Stimulated activated CD4-positive, alpha-beta T cell treated with anti-CD3 and anti-CD28 coated beads, Interleukin-2, amount 100 ng/mL, for 48 hours (primary cell): ENCODE measurements around the gene MYOG.

Source experiments
- DNase-seq, 2 donors: peaks; one replicate each; pipeline ENCODE4 v3.0.0-alpha.2; 2020

The MYOG gene

DNA sequence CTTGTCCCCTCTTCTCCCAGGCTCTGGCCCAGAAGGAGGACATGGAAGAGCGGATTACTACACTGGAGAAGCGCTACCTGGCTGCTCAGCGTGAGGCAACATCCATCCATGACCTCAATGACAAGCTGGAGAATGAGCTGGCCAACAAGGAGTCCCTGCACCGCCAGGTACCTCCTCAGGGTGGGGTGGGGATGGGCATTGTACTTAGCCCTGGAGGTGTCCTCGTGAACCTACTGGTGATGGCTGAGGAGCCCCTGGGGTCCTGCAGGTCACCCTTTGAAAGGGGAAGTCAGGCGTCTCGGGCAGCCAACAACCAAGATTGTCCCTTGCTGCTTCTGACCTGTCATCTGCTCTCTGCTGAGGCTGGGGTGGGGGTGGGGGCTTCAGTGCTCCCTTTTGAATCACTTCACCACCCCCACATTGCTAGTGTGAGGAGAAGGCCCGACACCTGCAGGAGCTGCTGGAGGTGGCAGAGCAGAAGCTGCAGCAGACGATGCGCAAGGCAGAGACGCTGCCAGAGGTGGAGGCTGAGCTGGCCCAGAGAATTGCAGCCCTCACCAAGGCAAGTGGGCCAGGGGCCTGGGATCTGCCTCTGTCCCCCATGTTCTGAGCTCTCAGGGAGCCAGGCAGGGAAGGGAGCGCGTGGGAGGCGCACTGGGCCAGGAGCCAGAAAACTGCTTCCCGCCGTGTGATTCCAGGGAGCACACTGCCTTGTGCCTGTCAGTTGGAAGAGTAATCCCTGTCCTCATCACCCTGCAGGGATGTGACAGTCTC is 39.8 kb downstream of the MYOG start:
- no peak for DNase-seq

- no peak for DNase-seq
Observed at GRCh38 chr1:203045336-203045735, 40.5 kb downstream of the MYOG start.

DNA sequence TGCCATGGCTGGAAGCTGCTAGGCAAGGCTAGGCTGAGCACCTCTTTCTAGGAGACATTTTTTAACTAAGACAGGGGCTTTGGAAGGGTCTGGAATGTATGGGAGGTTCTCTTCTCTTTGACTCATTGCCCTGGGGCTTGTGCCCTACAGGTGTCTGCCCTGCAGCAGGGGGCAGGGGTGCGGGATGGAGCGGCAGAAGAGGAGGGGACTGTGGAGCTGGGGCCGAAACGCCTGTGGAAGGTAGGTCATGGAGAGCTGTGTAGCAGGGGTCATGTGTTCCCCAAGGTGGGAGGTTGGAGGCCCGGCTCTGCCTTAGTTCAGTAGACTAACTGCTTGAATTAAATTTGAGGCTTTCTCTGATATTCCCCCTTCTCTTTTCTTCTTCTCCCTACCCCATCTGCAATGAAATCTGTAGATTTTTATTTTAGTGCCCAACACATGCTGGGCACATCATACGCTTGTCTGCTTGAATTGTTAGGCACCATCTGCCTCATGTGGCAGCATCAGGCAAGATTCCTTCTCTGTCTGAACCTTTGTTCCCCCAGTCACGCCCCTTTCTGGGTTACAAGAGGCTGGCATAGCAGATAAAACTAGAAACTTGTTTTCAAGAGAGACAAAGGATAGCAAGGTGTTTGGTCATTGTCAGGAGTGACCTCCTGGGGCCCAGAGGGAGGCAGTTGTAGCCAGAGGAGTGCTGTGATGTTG is 41.1 kb downstream of the MYOG start:
- no peak for DNase-seq

DNA sequence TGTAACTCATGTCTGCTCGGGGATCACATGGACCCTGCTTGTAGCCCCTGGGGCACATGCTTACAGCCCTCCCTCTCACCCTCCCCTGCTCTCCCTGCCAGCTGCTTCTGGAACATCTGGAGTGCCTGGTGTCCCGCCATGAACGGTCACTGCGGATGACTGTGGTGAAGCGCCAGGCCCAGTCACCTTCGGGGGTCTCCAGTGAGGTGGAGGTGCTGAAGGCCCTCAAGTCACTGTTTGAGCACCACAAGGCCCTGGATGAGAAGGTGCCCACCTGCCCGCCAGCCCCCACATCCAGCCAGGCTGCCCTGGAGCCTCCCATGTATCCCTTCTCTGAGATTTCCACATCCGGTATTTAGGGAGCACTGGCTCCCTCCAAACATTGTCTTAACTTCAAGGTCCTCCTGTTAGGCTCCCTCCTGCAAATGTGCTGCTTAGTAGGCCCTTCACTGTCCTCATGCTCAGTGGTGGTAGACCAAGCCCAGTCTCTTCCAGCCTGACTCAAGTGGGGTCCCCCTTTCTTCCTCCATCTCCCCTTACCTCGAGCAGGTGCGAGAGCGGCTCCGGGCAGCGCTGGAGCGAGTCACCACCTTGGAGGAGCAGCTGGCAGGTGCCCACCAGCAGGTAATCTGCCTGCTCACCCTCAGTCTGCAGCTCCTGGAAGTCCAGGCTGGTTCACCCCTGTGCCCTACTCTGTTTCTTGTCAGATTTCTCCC is 41.8 kb downstream of the MYOG start:
- DNase-seq, result no peak

GRCh38 chr1:203041351-203041932 is 44.4 kb downstream of the MYOG start:
- no peak for DNase-seq

- DNase-seq, result no peak
Observed at GRCh38 chr1:203040513-203041275, 45.1 kb downstream of the MYOG start.

DNA sequence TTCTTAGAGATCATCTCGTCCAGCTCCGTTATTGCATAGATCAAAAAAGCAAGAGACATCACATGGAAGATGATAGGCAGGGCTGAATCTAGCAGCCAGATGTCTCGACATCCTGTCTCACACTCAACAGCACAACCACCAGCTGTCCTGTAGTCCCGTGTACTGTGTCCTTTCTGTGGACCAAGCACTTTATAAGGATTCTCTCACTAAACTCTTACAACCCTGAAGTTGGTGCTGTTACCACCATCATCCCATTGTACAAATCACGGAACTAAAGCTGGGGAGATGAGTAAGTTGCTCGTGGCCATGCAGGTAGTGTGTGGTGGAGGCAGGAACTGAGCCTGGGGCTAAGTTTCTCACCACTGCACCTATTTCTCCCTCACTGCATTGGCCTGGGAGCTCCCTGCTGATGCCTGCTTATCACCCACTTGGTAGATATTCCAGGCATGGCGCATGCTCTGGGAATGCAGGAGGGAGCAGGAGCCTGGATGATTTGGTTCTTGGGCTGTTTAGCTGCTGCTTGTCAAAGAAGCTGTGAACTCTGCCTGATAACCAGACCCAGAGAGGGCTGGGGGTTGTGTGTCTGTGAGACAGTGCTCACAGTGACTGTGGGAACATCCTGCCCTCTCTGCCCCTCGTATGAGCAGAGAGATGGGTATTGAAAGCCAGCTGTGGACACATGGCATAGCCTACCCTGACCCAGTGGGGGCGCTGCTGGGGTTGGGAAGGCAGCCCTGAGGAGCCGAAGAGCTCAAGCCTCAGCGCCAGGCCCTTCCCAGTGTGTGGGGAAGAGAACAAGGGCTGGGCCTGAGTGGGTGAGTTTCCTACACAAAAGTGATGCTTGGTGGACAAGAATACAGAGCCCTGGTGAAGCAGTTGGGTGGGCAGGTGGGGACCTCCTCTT is 46.0 kb downstream of the MYOG start:
- DNase-seq, result no peak

DNA sequence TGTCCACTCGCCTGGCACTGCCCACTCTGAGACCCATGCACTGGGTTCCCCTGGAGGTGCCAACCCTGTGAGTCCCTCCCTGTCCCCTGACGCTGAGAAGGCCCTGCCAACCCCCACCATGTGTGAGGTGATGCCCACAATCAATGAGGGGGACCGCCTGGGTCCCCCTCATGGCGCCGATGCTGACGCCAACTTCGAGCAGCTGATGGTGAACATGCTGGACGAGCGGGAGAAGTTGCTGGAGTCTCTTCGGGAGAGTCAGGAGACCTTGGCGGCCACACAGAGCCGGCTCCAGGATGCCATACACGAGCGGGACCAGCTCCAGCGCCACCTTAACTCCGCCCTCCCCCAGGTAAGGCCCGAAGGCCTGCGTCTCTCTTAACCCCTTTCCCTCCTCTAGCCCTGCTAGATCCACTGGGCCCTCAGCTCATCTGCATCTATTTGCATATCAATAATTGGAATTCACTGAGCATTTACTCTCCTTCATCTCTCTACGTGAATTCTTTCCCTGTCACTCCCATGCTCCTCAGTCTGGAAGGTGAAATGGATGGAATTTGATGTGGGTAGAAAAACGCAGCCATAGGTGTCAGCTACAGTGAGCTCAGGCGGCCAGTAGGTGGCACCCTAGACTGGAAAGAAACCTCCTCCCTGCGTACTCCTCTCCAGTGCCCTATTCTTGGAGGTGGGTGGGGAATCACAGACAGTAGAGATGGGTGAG is 46.8 kb downstream of the MYOG start:
- peak; percentile 51 to 56 for DNase-seq

DNA sequence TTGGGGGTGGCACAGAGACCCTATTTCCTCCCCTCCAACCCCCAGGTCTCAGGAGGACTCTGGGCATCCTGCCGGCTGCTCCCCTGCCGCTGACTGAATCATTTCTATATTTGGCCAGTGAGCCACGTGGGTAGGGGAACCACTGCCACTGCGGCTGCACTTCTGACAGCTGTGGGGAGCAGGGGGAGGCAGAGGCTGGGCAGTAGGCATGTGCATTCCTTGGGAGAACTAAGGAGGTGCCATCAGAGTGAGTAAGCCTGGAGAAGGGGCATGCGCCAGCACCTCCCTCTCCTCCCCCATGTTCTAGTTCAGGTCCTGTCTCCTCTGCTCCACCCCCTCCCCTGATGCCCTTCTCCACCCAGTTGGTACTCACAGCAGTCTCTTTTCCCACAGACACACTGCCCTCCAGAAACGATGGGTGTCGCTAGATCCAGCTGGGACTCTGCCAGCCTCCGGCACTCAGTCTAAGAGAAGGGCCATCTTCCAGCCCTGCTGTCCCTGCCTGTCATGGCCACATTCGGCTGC is 47.5 kb downstream of the MYOG start:
- DNase-seq, result no peak

DNA sequence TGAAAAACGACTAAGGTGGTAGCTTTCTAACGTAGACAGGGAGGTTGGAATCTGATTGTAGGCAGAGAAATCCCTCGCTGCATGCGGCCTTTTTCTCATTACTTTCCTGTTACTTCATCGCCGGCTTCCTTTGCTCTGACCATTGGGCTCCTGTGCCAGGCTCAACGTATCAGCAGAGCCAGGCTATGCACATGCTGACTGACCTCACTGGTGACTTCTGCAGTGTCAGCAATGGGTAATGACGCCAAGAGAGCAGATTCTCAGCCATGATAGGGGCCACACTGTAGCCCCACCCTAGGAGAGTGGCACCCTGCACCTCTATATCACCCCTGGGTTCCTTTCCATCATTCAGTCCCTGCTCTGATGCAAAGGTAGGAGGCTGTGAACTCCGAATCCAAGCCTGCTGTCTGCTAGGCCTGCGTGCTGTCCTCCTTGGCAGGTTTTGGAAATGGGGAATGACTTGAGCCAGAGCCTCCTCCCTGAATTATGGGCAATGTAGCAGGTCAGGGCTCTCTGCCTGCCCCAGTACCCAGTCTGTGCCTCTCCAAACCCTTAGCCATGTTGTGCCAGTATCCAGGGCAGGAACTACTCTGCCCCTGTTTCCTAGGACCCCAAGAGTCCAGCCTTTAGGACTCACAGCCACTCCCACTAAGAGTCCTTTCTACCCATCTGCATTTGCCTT is 48.2 kb downstream of the MYOG start:
- DNase-seq, result no peak

GRCh38 chr1:203036537-203036936 is 49.3 kb downstream of the MYOG start:
- DNase-seq, result no peak

GRCh38 chr1:203036135-203036534 is 49.7 kb downstream of the MYOG start:
- DNase-seq, result no peak

DNA sequence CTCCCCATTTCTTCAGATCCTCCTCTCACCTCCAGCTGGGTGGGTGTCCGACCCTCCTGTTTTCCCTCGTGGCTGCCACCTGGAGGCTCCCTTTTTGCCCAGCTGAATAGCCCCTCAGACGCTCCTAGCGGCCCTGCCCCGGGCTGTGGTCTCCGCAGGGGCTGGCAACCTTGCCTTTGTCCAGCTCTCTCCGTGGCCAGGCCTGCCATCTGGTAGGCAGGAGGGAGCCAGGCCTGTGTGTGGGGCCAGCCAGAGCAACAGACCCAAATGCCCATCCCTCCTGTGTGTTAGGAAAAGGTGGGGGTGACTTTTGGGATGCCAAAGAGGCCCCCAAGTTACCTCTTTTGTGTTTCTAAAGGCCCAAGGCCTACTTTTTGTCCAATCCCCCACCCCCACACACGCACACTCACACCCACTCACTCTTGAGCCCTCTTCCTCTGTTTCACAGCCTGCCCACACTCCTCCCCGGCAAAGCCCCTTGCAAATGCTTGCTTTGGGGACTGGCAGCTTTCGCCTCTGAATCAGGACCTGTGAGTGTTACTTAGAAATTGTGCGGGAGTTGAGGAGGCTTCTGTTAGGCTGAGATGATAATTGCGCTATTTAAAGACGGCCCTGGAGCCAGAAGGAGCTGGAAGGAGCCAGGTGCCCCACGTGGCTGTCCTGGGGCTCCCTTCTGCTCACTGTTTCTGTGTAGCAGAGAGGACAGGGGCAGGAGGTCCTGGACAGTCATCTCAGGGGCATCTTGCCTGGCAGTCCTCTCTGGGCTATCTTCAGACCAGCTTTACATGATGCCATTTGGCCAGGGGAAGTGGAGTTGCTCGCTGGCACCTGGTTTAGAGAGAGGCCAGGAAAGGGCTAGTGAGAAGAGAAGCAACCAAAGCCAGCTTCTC is 50.5 kb downstream of the MYOG start:
- DNase-seq, result no peak

GRCh38 chr1:203034422-203035110 is 51.2 kb downstream of the MYOG start:
- no peak for DNase-seq

DNA sequence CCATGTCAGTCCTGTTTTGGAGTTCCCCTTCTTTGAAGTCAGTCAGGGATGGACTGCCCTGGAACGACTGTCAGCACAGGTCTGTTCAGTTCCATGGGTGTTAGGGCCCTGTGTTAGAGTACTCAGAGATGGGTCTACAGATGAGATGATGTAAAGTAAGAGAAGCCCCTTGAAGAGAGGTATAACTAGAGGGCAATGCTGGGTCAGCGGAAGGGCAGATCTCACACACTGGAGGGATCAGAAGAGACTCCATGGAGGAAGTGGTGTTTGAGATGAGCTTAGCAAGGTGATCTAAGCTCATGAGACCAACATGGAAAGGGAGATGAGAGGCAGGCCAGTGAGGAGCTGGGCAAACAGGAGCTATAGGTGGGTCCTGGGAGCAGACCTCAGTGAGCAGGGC is 51.9 kb downstream of the MYOG start:
- no peak for DNase-seq

GRCh38 chr1:203033287-203033686 is 52.5 kb downstream of the MYOG start:
- no peak for DNase-seq
